Subcutaneous adipose tissue (tissue), 4 donors: ENCODE results near the gene CDC16. TPM values are rescaled to one million over a fixed set of nuclear protein-coding genes. Genes with fewer than 3 reads are reported as not detected.

ENCODE experiments used
- CTCF ChIP-seq: fragments of 450-650 bp; IDR thresholded peaks from one replicate; pipeline ENCODE4 v1.5.1; 2016; ENCODE audit warnings: low read depth, mild to moderate bottlenecking, control low read depth, antibody characterized with exemption, moderate library complexity
- small RNA-seq: library from RNA; depleted of rRNA; stranded (forward); fragments of <200 nt; gene quantifications from one replicate; pipeline ENCODE3, GENCODE V24; 2016
- total RNA-seq, 4 donors: library from RNA; depleted of rRNA; stranded (reverse); fragments of >200 nt; gene quantifications; one replicate each; pipeline ENCODE4 v1.1.0, GENCODE V29; 2016

Gene CDC16
- total RNA-seq, 4 donors from 2014 or later, result 69.6 to 95.5 (median 91.6) TPM

- TF ChIP-seq CTCF, result no peak
Observed at GRCh38 chr13:114314074-114314912, 79.6 kb downstream of the CDC16 start, which contains the start of gene CHAMP1. TSS of gene CHAMP1 (plus strand) at chr13:114314503. CDS start at chr13:114323843, 9,340 bp downstream.

GRCh38 chr13:114315074-114315785 is 80.5 kb downstream of the CDC16 start:
- no peak for TF ChIP-seq CTCF

DNA sequence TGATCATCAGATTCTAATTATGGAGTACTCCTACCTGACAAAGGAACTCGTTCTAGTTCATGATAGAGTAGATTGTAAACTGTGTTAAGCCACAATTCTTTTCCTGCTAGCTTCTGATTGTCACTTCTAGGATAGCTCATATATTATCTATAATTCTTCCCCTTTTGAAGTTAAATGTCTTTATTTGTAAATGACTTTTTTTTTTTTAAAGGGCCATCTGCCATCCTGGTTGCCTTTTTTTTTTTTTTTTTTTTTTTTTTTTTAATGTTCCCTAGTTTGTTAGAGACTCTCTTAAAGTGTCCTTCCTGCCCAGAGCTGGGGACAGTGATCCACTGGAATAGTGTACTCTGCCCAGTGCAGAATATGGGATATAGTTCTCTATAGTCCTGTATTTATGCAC is 83.9 kb downstream of the CDC16 start:
- no peak for TF ChIP-seq CTCF

DNA sequence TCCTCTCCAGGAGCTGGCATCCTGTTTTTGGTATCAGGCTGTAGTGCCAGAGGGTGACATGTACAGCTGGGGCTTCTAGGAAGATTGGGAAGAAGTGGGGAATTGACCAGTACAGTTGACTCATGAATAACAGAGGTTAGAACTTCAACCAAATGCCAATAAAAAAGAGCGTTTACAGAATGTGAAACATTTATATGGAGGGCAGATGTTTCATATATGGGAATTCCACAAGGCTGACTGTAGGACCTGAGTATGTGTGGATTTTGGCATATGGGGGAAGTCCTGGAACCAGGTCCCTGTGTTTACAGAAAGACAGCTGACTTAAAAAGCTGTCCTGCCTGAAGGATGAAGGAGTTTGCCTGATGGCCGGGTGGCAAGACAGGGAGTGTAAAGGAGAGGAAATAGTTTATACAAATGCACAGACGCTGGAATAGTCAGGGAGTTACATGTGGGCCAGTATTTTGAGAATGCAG is 84.8 kb downstream of the CDC16 start:
- no peak for TF ChIP-seq CTCF

- no peak for TF ChIP-seq CTCF
Observed at GRCh38 chr13:114320065-114320464, 85.4 kb downstream of the CDC16 start.

DNA sequence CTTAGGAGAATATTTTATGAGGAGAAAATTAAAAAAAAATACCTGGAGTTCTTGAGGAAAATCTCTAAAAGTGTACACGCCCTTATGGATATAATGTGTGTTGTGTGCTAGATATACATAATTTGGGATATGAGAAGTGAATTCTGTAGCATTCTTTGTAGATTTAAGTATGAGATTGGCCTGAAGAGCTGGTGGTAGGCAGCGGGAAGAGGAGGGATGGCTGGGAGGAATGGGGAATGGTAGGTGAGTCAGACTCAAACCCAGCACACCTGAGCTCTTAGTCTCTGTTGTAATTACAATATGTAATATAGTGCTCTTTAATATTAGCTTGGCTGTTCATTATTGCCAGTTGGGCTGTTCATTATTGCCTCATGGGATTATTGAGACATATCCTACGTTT is 86.6 kb downstream of the CDC16 start:
- no peak for TF ChIP-seq CTCF

Small RNA genes within 50 kb of the gene (small RNA-seq; reads per million reads assigned to genes)
- gene MIR4502, result not detected
- gene MIR548AR, result not detected

Other genes with a start within 250 kb of the CDC16 start
- gene RASA3, start 102.3 kb upstream of the CDC16 start, total RNA-seq, result 10 to 100 TPM; 36.9 to 70.1 (median 46.3) TPM
- gene CFAP97D2, start 55.6 kb upstream of the CDC16 start, total RNA-seq, result not detected
- 10 to 100 TPM; 35.4 to 74.4 (median 46.2) TPM for gene UPF3A, start 46.7 kb downstream of the CDC16 start, total RNA-seq
- 10 to 100 TPM; 13.8 to 19.4 (median 17.6) TPM for gene CHAMP1, start 79.6 kb downstream of the CDC16 start, total RNA-seq